ENCODE measurements around the gene SMG7.

- TF ChIP-seq, protein P1, sequence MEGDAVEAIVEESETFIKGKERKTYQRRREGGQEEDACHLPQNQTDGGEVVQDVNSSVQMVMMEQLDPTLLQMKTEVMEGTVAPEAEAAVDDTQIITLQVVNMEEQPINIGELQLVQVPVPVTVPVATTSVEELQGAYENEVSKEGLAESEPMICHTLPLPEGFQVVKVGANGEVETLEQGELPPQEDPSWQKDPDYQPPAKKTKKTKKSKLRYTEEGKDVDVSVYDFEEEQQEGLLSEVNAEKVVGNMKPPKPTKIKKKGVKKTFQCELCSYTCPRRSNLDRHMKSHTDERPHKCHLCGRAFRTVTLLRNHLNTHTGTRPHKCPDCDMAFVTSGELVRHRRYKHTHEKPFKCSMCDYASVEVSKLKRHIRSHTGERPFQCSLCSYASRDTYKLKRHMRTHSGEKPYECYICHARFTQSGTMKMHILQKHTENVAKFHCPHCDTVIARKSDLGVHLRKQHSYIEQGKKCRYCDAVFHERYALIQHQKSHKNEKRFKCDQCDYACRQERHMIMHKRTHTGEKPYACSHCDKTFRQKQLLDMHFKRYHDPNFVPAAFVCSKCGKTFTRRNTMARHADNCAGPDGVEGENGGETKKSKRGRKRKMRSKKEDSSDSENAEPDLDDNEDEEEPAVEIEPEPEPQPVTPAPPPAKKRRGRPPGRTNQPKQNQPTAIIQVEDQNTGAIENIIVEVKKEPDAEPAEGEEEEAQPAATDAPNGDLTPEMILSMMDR (IDR thresholded peaks at IDR 0.05), result no peak
- no peak for TF ChIP-seq POLR2A (IDR thresholded peaks at IDR 0.05)
These were observed 38.6 kb upstream of the SMG7 start for GRCh38 chr1:183433703-183434102.
